K562 (cell line): ENCODE results near the gene SAPCD1. TPM values are rescaled to one million over a fixed set of nuclear protein-coding genes. Genes with fewer than 3 reads are reported as not detected.
A peak's percentile ranks its signal among the peaks of the same experiment; 100 is the strongest.

Source experiments
- ERF ChIP-seq: fragments of 450-650 bp; formaldehyde crosslinking; IDR thresholded peaks from 2 replicates; pipeline ENCODE4 v1.4.0; 2020; ENCODE audit warnings: mild to moderate bottlenecking, mixed read lengths
- IFI16 ChIP-seq: fragments of 250-450 bp; sonication (Bioruptor Pico); IDR thresholded peaks from 2 replicates; pipeline ENCODE4 v2.1.2; 2022; ENCODE audit warnings: mild to moderate bottlenecking, inconsistent platforms
- IRF2 ChIP-seq: sonication (generic); formaldehyde crosslinking; IDR thresholded peaks from 2 replicates; pipeline ENCODE4 v1.8.1; 2022; ENCODE audit warnings: mild to moderate bottlenecking, missing genetic modification reagents
- KDM5B ChIP-seq: fragments of 200-600 bp; sonication (generic); IDR thresholded peaks from 2 replicates; pipeline ENCODE4 v1.6.1; 2012; ENCODE audit warnings: low read depth, mild to moderate bottlenecking, moderate library complexity, low read length, control low read depth, inconsistent platforms; ENCODE audit not compliant: insufficient replicate concordance
- LEF1 ChIP-seq: fragments of 450-650 bp; IDR thresholded peaks from 2 replicates; pipeline ENCODE4 v1.6.1; 2016; ENCODE audit warnings: mild to moderate bottlenecking
- MAZ ChIP-seq, 2 experiments: fragments of 450-650 bp in 1 of 2; sonication (generic) in 1 of 2; formaldehyde crosslinking; IDR thresholded peaks in 1 of 2; conservative IDR thresholded peaks in 1 of 2; 2 replicates each; pipeline versions ENCODE4 v1.4.0 to v1.5.0; 2020; ENCODE audit warnings: mild to moderate bottlenecking in 1 of 2, missing genetic modification reagents in 1 of 2
- NCOA1 ChIP-seq: fragments of 450-650 bp; IDR thresholded peaks from 2 replicates; pipeline ENCODE4 v1.6.1; 2016; ENCODE audit warnings: low read depth
- NFATC3 ChIP-seq: fragments of 450-650 bp; IDR thresholded peaks from 2 replicates; pipeline ENCODE4 v1.6.1; 2017; ENCODE audit warnings: mild to moderate bottlenecking
- NRF1 ChIP-seq, 2 experiments: fragments of 450-650 bp; IDR thresholded peaks in 1 of 2; conservative IDR thresholded peaks in 1 of 2; 2 replicates each; pipeline ENCODE4 v1.6.1; 2014; ENCODE audit warnings: mild to moderate bottlenecking in 2 of 2
- PCBP2 ChIP-seq: fragments of 200-400 bp; formaldehyde crosslinking; IDR thresholded peaks from 2 replicates; pipeline ENCODE4 v1.6.1; 2018; ENCODE audit warnings: low read length, low read depth, mild to moderate bottlenecking, moderate library complexity; ENCODE audit not compliant: poor library complexity, severe bottlenecking
- POLR2AphosphoS5 ChIP-seq: IDR thresholded peaks from 2 replicates; pipeline ENCODE4 v1.6.1; 2011; ENCODE audit warnings: mild to moderate bottlenecking, low read depth, low read length, moderate library complexity; ENCODE audit not compliant: control insufficient read depth, insufficient read depth
- RBM22 ChIP-seq: fragments of 200-400 bp; formaldehyde crosslinking; IDR thresholded peaks from 2 replicates; pipeline ENCODE4 v1.6.1; 2018; ENCODE audit warnings: low read length, low read depth; ENCODE audit not compliant: poor library complexity, severe bottlenecking
- ZBTB9 ChIP-seq: fragments of 450-650 bp; formaldehyde crosslinking; IDR thresholded peaks from 2 replicates; pipeline ENCODE4 v1.4.0; 2020; ENCODE audit warnings: mild to moderate bottlenecking, moderate library complexity
- ZFP30 ChIP-seq: fragments of 250-450 bp; sonication (Bioruptor Pico); IDR thresholded peaks from 2 replicates; pipeline ENCODE4 v1.8.0; 2022; ENCODE audit warnings: moderate library complexity, mild to moderate bottlenecking, inconsistent platforms, borderline replicate concordance
- ZNF24 ChIP-seq: fragments of 450-650 bp; IDR thresholded peaks from 2 replicates; pipeline ENCODE4 v1.6.1; 2016
- ZNF589 ChIP-seq: fragments of 200-800 bp; sonication (Bioruptor generic); IDR thresholded peaks from 2 replicates; pipeline ENCODE4 v1.6.1; 2016; ENCODE audit warnings: low read depth, missing genetic modification characterization, missing compliant biosample characterization
- ZNF707 ChIP-seq: fragments of 250-450 bp; sonication (Bioruptor Pico); conservative IDR thresholded peaks from 2 replicates; pipeline ENCODE4 v1.8.0; 2022; ENCODE audit warnings: inconsistent platforms, mild to moderate bottlenecking, moderate library complexity
- polyA plus RNA-seq, 8 experiments: library from polyadenylated mRNA; depleted of rRNA in 4 of 8; stranded (reverse) in 5 of 8; unstranded in 3 of 8; fragments of >200 nt; fragmentation: Nextera tagmentation in 2 of 8; fragmentation: Illumina TruSeq in 1 of 8; extraction: Ambion mirVana in 2 of 8; extraction: Trizol in 1 of 8; gene quantifications; 2 replicates each; pipeline versions ENCODE4 v1.2.1 to v1.2.3, GENCODE V29; 2011 to 2014; ENCODE audit warnings: inconsistent platforms in 1 of 8, missing spikeins in 1 of 8
- total RNA-seq, 7 experiments: library from RNA; depleted of rRNA in 6 of 7; stranded (reverse); fragments of >200 nt in 6 of 7; fragmentation: Illumina TruSeq in 2 of 7; extraction: Trizol in 2 of 7; gene quantifications; 2 replicates each; pipeline versions ENCODE4 v1.2.1 to v1.2.3, GENCODE V29; 2011 to 2021; ENCODE audit warnings: low replicate concordance in 1 of 7
- TF ChIP-seq, protein P1 (sequence below): sonication (generic); formaldehyde crosslinking; IDR thresholded peaks from 2 replicates; pipeline ENCODE4 v1.8.0; 2022; ENCODE audit warnings: missing genetic modification reagents, mild to moderate bottlenecking, borderline replicate concordance
- TF ChIP-seq, protein P2 (sequence below): fragments of 250-450 bp; sonication (Bioruptor Pico); IDR thresholded peaks from 2 replicates; pipeline ENCODE4 v1.4.0; 2020; ENCODE audit warnings: mild to moderate bottlenecking
- TF ChIP-seq, protein P3 (sequence below), 2 experiments: fragments of 250-450 bp in 1 of 2; fragments of 450-650 bp in 1 of 2; sonication (Bioruptor Pico) in 1 of 2; IDR thresholded peaks; 2 replicates each; pipeline versions ENCODE4 v1.6.1 to v1.8.0; 2016 to 2021; ENCODE audit warnings: mild to moderate bottlenecking in 2 of 2, moderate library complexity in 2 of 2, missing compliant biosample characterization in 1 of 2, missing genetic modification characterization in 1 of 2

The SAPCD1 gene
- total and polyA plus RNA-seq, 9 of the 15 experiments (the other 6 are each of a cell fraction or from before 2014, with no cell fraction given), result 2.6 to 30.2 (median 7.4) TPM

GRCh38 chr6:31729979-31730630 is 32.4 kb upstream of the SAPCD1 start (continued):
- TF ChIP-seq, protein P1, sequence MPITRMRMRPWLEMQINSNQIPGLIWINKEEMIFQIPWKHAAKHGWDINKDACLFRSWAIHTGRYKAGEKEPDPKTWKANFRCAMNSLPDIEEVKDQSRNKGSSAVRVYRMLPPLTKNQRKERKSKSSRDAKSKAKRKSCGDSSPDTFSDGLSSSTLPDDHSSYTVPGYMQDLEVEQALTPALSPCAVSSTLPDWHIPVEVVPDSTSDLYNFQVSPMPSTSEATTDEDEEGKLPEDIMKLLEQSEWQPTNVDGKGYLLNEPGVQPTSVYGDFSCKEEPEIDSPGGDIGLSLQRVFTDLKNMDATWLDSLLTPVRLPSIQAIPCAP, result peak; percentile 72; the same call in 1 of the 2 replicates
- TF ChIP-seq MAZ (CRISPR knock-in tag; conservative IDR thresholded peaks at IDR 0.05 in 1 of 2, IDR thresholded peaks at IDR 0.05 in 1 of 2) (peak; percentile 78 to 99), POLR2AphosphoS5 (peak; percentile 96), NFATC3 (peak; percentile 68), IRF2 (CRISPR knock-in tag) (no peak), ZNF24 (no peak), LEF1 (no peak), ZNF707 (CRISPR knock-in tag) (0 out of 2 replicates have a peak, but pooled peaks have one; percentile 35), IFI16 (CRISPR knock-in tag) (peak; percentile 48; the same call in 1 of the 2 replicates), ZFP30 (CRISPR knock-in tag) (peak; percentile 87; the same call in 1 of the 2 replicates), NRF1 (conservative IDR thresholded peaks at IDR 0.05 in 1 of 2, IDR thresholded peaks at IDR 0.05 in 1 of 2) (peak; percentile 81 to 85), RBM22 (peak; percentile 99), PCBP2 (peak; percentile 54), NCOA1 (no peak), ZBTB9 (peak; percentile 99), KDM5B (peak; percentile 78), ERF (CRISPR knock-in tag) (peak; percentile 100), ZNF589 (CRISPR knock-in tag) (no peak)
- TF ChIP-seq, protein P2, sequence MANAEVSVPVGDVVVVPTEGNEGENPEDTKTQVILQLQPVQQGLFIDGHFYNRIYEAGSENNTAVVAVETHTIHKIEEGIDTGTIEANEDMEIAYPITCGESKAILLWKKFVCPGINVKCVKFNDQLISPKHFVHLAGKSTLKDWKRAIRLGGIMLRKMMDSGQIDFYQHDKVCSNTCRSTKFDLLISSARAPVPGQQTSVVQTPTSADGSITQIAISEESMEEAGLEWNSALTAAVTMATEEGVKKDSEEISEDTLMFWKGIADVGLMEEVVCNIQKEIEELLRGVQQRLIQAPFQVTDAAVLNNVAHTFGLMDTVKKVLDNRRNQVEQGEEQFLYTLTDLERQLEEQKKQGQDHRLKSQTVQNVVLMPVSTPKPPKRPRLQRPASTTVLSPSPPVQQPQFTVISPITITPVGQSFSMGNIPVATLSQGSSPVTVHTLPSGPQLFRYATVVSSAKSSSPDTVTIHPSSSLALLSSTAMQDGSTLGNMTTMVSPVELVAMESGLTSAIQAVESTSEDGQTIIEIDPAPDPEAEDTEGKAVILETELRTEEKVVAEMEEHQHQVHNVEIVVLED (CRISPR knock-in tag), result peak; percentile 34; the same call in 1 of the 2 replicates
- TF ChIP-seq, protein P3, sequence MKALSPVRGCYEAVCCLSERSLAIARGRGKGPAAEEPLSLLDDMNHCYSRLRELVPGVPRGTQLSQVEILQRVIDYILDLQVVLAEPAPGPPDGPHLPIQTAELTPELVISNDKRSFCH (CRISPR knock-in tag; IDR thresholded peaks at IDR 0.05), result 0 out of 2 replicates have a peak, but pooled peaks have one; percentile 38
- TF ChIP-seq, protein P3 (tag; IDR thresholded peaks at IDR 0.05), result no peak
